AG04449 (cell line): ENCODE data around the gene MXRA8.
A peak's percentile ranks its signal among the peaks of the same experiment; 100 is the strongest.

Experiments used
- CTCF ChIA-PET: fragments of 350-600 bp; formaldehyde crosslinking; extraction: SDS; loops from one replicate; lab custom pipeline; 2021; ENCODE audit warnings: antibody characterized with exemption; lab: Yijun Ruan, JAX
- POLR2A ChIA-PET: fragments of 400-600, 350-600 bp; formaldehyde crosslinking; extraction: SDS; loops from one replicate; lab custom pipeline; 2020; ENCODE audit warnings: antibody characterized with exemption, inconsistent platforms; lab: Yijun Ruan, JAX
- DNase-seq: peaks from one replicate; pipeline ENCODE4 v3.0.0-alpha.2; 2010; ENCODE audit warnings: low read depth, low spot score
- H3K4me3 ChIP-seq: 2 replicates; pipeline ENCODE4 v1.5.1; 2011; ENCODE audit warnings: low read depth, mild to moderate bottlenecking, control low read depth, low read length
- CTCF ChIP-seq: IDR thresholded peaks from one replicate; pipeline ENCODE4 v1.5.1; 2011; ENCODE audit warnings: mild to moderate bottlenecking, moderate library complexity, low read length, control low read depth, inconsistent platforms; ENCODE audit not compliant: insufficient read depth; ENCODE audit errors: missing control alignments

MXRA8 gene, protein sequence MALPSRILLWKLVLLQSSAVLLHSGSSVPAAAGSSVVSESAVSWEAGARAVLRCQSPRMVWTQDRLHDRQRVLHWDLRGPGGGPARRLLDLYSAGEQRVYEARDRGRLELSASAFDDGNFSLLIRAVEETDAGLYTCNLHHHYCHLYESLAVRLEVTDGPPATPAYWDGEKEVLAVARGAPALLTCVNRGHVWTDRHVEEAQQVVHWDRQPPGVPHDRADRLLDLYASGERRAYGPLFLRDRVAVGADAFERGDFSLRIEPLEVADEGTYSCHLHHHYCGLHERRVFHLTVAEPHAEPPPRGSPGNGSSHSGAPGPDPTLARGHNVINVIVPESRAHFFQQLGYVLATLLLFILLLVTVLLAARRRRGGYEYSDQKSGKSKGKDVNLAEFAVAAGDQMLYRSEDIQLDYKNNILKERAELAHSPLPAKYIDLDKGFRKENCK

DNA sequence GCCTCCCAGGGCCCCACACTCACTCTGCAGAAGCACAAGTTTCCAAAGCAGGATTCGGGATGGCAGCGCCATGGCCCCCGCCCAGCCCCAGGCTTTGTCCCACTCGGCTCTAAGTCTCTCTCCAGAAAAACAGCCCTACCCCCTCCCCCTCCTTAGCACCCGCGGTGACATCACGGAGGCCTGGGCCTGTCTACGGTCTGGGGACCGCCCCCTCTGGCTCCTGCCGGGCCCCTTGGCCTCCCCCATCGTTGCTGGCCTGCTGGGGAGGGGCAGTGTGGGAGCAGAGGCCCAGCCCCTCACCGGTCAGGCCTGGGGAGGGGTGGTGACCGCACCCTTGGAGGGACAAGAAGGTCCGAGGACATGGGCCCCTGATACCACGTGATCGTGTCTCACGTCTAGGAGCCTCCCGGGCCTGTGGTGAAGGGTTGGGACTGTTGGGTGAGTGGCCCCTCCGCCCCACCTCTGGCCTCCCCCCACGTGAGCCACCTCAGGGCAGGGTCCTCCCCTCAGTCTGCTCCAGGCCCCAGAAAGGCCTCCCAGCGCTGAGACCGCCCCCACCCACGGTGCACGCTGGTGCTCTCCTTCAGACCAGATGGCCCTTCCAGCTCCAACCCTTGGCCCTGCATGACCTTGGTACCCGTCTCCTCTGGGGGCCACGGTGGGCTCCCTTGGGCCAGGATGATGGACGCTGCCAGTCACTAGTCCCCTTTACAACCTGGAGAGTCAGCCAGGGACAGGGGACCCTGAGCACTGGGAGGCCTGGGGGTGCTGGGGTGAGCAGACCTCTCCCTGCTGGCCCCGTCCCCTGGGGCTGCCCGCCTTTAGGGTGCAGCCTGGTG is at the start of gene MXRA8:
Gene MXRA8 (minus strand): TSS at position 123 of the 839 bp plus-strand sequence. CDS start 51 bp downstream, at position 72.
- POLR2A ChIA-PET = interaction anchor here (1.3 to 2.2 kb wide), 4 partner anchors 11 to 40 kb away, joined by 3 to 15 read pairs (median 8); partner anchors contain the start of genes AURKAIP1 and CCNL2
- peak within 1 kb of the TSS; percentile 85 for H3K4me3 ChIP-seq
- peak; percentile 31 for DNase-seq
- TF ChIP-seq CTCF = no peak
- CTCF ChIA-PET = interaction anchor here (0.6 to 3.3 kb wide), 5 partner anchors 10 to 40 kb away, joined by 3 to 27 read pairs (median 4); partner anchors contain the start of gene CCNL2

GRCh38 chr1:1407636-1408318 is 49.4 kb upstream of the MXRA8 start:
- CTCF ChIA-PET = interaction anchor here (0.6 to 2.5 kb wide), 5 partner anchors 9 to 56 kb away, joined by 3 to 9 read pairs (median 4); partner anchors contain the start of gene CCNL2
- H3K4me3 ChIP-seq = peak overlapping the region; percentile 85
- POLR2A ChIA-PET = interaction anchor here (0.9 to 1.6 kb wide), 3 partner anchors 9 to 63 kb away, joined by 3 to 11 read pairs (median 3); partner anchors contain the start of genes AURKAIP1 and CCNL2
- TF ChIP-seq CTCF = no peak
- no peak for DNase-seq

DNA sequence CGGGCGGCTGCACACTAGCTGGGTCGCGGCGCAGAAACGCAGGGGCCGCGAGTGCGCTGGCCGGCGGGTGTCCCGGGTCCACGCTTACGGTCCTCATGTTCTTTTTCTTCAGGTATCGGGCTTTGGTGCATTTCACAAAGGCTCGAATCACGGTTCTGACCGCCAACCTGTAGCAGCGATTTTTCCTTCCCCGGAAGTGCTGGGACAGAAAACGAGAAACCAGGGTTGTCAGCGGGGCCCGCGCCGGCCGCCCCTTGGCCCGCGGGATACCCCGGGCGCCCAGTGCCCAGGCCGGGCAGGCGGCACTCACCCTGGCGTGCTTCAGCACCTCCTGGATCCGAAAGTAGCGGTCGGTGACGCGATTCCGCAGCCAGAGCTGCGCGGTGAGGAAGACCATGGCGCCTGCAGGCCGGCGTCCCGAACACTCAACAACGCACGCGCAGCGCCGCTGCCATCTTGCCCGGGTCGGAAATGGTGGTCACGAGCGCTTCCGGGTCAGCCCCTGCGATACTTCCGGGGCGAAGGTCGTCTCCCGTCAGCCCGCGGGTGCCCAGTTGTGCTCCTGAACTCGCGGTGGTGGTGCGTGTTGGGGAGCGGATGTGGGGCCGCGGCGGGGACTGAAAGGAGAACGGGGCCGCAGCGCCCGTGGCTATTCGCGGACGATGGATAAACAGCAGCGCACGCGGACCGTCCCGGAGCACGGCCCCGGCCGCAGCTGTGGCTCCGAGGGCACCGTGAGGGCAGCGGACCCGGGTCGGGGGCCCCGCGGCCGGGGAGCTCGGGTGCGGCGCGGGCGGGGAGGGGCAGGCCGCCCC is 48.7 kb upstream of the MXRA8 start, which contains the start of gene MRPL20:
Gene MRPL20 (minus strand): TSS at position 473 of the 815 bp plus-strand sequence. CDS start 76 bp downstream, at position 397.
- POLR2A ChIA-PET = interaction anchor here (0.9 to 1.6 kb wide), 3 partner anchors 8 to 63 kb away, joined by 3 to 11 read pairs (median 3); partner anchors contain the start of genes AURKAIP1 and CCNL2

GRCh38 chr1:1406101-1406820 is 47.9 kb upstream of the MXRA8 start:
- no peak for DNase-seq
- no peak for TF ChIP-seq CTCF
- POLR2A ChIA-PET = no interaction called here
- peak overlapping the region; percentile 85 for H3K4me3 ChIP-seq
- CTCF ChIA-PET = interaction anchor here (1.3 kb wide), 1 partner anchor 58 kb away, joined by 4 read pairs; no protein-coding TSS in a partner anchor

More for the DNA sequence above, 48.7 kb upstream of the MXRA8 start, which contains the start of gene MRPL20:
- CTCF ChIA-PET = interaction anchor here (0.6 to 2.5 kb wide), 5 partner anchors 8 to 59 kb away, joined by 3 to 9 read pairs (median 4); partner anchors contain the start of gene CCNL2
- no peak for TF ChIP-seq CTCF
- peak; percentile 26 for DNase-seq
- peak within 1 kb of the TSS; percentile 85 for H3K4me3 ChIP-seq
